Stimulated activated CD8-positive, alpha-beta memory T cell treated with anti-CD3 and anti-CD28 coated beads, Interleukin-7, amount 100 ng/mL, for 4 hours (primary cell): ENCODE results near the gene KCNK5.
A peak's percentile ranks its signal among the peaks of the same experiment; 100 is the strongest.

Experiments used
- DNase-seq, 2 donors: peaks; one replicate each; pipeline ENCODE4 v3.0.0-alpha.2; 2020; ENCODE audit warnings: low read depth in 2 of 2

The KCNK5 gene

GRCh38 chr6:39197922-39198500, 31.3 kb downstream of the KCNK5 start:
- DNase-seq = no peak

GRCh38 chr6:39197521-39197920, 31.8 kb downstream of the KCNK5 start:
- DNase-seq = no peak

GRCh38 chr6:39196673-39197091, 32.6 kb downstream of the KCNK5 start:
- no peak for DNase-seq

GRCh38 chr6:39195792-39196385, 33.4 kb downstream of the KCNK5 start:
- DNase-seq = no peak

- no peak for DNase-seq
Observed at GRCh38 chr6:39194466-39194865, 34.8 kb downstream of the KCNK5 start.

- no peak for DNase-seq
Observed at GRCh38 chr6:39193201-39193791, 36.0 kb downstream of the KCNK5 start.

- no peak for DNase-seq
Observed at GRCh38 chr6:39192736-39193135, 36.5 kb downstream of the KCNK5 start.

GRCh38 chr6:39191236-39191930, 37.9 kb downstream of the KCNK5 start:
- DNase-seq = no peak

GRCh38 chr6:39190545-39191235, 38.6 kb downstream of the KCNK5 start:
- DNase-seq = no peak

GRCh38 chr6:39189915-39190544, 39.2 kb downstream of the KCNK5 start:
- no peak for DNase-seq

- DNase-seq = no peak
Observed at GRCh38 chr6:39189131-39189530, 40.1 kb downstream of the KCNK5 start.

- peak; percentile 7 to 14 for DNase-seq
Observed at GRCh38 chr6:39188571-39188970, 40.7 kb downstream of the KCNK5 start.

- DNase-seq = no peak
Observed at GRCh38 chr6:39188098-39188450, 41.2 kb downstream of the KCNK5 start.

GRCh38 chr6:39184906-39185580, 44.2 kb downstream of the KCNK5 start:
- DNase-seq = no peak

- DNase-seq = no peak
Observed at GRCh38 chr6:39182604-39183003, 46.7 kb downstream of the KCNK5 start.

GRCh38 chr6:39181826-39182225, 47.4 kb downstream of the KCNK5 start:
- DNase-seq = no peak

- DNase-seq = no peak
Observed at GRCh38 chr6:39181333-39181732, 47.9 kb downstream of the KCNK5 start.

- no peak for DNase-seq
Observed at GRCh38 chr6:39178804-39179203, 50.5 kb downstream of the KCNK5 start.

- no peak for DNase-seq
Observed at GRCh38 chr6:39178235-39178634, 51.0 kb downstream of the KCNK5 start.

- DNase-seq = no peak
Observed at GRCh38 chr6:39177130-39177529, 52.1 kb downstream of the KCNK5 start.

GRCh38 chr6:39173270-39173669, 56.0 kb downstream of the KCNK5 start:
- DNase-seq = no peak
